LNCAP (cell line): ENCODE measurements around the gene NPR2.

Source experiments
- CTCF ChIP-seq: fragments of 450-650 bp; IDR thresholded peaks from 2 replicates; pipeline ENCODE4 v1.5.1; 2017; ENCODE audit warnings: mild to moderate bottlenecking

NPR2 gene

DNA sequence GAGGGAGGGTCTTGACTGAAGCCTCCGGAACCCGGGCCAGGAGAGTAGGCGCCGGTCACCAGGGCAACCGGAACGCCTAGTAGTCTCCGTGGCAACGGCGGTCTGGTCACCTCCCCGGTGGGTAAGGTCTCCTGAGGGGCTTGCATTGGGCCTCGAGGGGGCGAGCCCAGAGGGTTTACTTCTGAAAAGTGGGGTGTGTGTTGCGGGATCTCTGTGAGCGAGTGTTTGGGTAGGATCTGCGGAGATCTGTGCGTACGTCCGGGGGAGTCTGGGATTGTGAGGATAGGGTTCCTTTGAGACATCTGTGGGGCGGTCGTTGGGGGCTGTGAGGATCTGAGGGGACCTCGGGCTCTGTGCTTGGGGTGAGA, 37.3 kb downstream of the NPR2 start, which contains the start of gene FAM221B:
TSS of gene FAM221B (minus strand) at position 17 of the 368 bp plus-strand sequence. CDS start 2,571 bp downstream, outside the sequence.
- TF ChIP-seq CTCF: no peak

DNA sequence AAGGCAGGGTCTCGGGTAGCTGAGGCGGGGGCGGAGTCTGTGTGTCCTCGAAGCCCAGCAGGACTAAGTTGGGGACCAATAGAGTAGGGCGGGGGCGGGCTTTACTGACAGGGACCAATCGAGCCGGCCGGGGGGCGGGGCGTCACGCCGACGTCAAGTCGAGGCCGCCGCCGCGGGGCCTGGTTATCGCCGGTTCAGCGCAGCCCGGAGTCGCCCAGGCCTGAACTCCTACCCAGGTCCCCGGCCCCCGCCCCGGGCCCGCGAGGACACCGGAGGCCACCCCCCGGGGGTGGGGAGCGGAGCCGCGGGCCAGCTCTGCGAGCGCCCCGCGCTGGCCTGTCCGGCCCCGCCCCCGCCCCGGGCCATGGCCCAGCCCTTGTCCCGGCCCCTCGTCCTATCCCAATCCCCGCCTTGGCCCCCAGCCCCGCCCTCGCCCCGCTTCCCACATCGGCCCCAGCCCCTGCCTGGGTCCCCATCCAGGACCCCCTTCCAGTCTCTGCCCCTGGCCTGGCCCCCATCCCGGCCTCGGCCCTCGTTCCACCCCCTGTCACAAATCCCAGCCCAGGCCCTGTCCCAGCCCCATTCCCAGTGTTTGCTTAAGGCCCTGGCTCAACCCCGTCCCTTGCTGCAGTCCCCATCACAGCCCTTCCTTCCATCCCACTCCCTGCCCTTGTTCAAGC, 37.8 kb downstream of the NPR2 start, which contains the start of gene TMEM8B:
TSS of gene TMEM8B (plus strand) at position 145 of the 680 bp plus-strand sequence. CDS start at position 365, 220 bp downstream.
- no peak for TF ChIP-seq CTCF

GRCh38 chr9:35829764-35830096, 38.3 kb downstream of the NPR2 start:
- TF ChIP-seq CTCF: no peak

GRCh38 chr9:35831040-35831439, 39.6 kb downstream of the NPR2 start:
- TF ChIP-seq CTCF: no peak

DNA sequence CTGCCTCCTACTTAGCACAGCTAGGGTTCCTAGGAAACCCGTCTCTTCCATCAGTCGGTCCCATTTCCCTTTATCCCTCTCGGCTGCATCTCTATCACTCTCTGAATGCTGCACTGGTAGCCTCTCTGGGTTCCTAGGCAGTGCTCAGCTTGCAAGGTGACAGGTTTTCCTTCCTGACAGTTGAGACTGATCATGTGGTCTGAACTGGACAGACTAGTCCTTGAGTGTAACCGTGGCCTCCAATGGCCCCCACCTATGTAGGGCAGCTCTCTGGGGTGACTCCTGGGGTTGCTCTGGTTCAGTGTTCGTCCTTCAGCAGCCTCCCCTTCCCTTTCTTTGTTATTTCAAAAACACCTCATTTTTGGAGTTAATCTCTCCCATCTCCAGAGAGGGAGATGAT, 41.4 kb downstream of the NPR2 start:
- TF ChIP-seq CTCF: no peak

GRCh38 chr9:35834260-35835215, 43.1 kb downstream of the NPR2 start:
- TF ChIP-seq CTCF: no peak

DNA sequence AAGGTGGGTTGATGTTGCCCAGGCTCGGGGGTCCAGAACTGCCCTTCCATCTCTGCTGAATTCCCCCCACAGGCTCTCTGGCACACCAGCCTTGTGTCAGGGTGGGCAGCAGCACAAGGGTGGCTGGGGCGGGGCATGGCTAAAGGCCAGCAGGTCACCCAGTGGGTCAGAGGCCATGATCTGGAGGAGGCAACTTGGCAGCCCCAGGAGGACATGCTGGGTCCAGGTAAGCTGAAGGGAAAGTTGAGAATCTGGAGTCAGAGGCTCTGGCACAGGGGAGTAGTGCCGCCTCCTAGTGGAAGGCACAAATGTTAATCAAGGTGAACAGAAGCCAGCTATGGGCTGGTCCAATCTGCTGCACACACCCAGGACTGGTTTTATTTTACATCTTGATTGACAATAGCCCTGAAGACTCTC, 43.8 kb downstream of the NPR2 start:
- peak; percentile 51; the same call in 1 of the 2 replicates for TF ChIP-seq CTCF
